Right lobe of liver (tissue), 6 donors: ENCODE measurements around the gene AHI1. TPM values are rescaled to one million over a fixed set of nuclear protein-coding genes. Genes with fewer than 3 reads are reported as not detected.

Experiments
- ATAC-seq, 4 donors: fragments of 200-7000 bp; cut with Tn5 transposase; one replicate each; pipeline ENCODE4 v1.9.1; 2020; ENCODE audit warnings: mild to moderate bottlenecking in 4 of 4, moderate library complexity in 4 of 4
- DNase-seq, 3 donors: peaks; one replicate each; pipeline ENCODE4 v3.0.0-alpha.2; 2020
- H3K27ac ChIP-seq, 3 donors: fragments of 200-600 bp; one replicate each; pipeline ENCODE4 v1.8.0; 2022
- H3K27me3 ChIP-seq, 2 donors: fragments of 200-600 bp; one replicate each; pipeline ENCODE4 v1.8.0; 2022
- H3K36me3 ChIP-seq, 4 donors: fragments of 200-600 bp; sonication (generic) in 1 of 4; one replicate each; pipeline versions ENCODE4 v1.5.1 to v1.8.0; 2017 to 2022; ENCODE audit warnings: control low read depth in 1 of 4
- H3K4me1 ChIP-seq, 4 donors: fragments of 200-600 bp; sonication (generic) in 1 of 4; one replicate each; pipeline versions ENCODE4 v1.5.1 to v1.8.0; 2017 to 2022; ENCODE audit warnings: control low read depth in 1 of 4
- H3K4me3 ChIP-seq, 3 donors: fragments of 200-600 bp; one replicate each; pipeline ENCODE4 v1.8.0; 2022
- H3K9me3 ChIP-seq, 4 donors: fragments of 200-600 bp; sonication (generic) in 1 of 4; one replicate each; pipeline versions ENCODE4 v1.5.1 to v1.8.0; 2017 to 2022; ENCODE audit warnings: control low read depth in 1 of 4
- POLR2A ChIP-seq: fragments of 450-650 bp; IDR thresholded peaks from one replicate; pipeline ENCODE4 v1.6.1; 2017; ENCODE audit warnings: antibody characterized with exemption, mild to moderate bottlenecking
- WGBS: methylation state at CpG from one replicate; pipeline ENCODE4 v1.1.6; 2018; ENCODE audit warnings: low coverage, low lambda C conversion rate; ENCODE audit not compliant: insufficient coverage; ENCODE audit errors: missing lambda C conversion rate; 5-methylcytosine and 5-hydroxymethylcytosine counted together
- intact Hi-C, 2 donors: fragments of 100-400 bp; cut with DNase I; formaldehyde crosslinking; loops; one replicate each; pipeline versions ENCODE4 v1.11.2 to v1.14.1; 2022
- total RNA-seq, 6 experiments: library from RNA; depleted of rRNA in 2 of 6; stranded (reverse); fragments of >200 nt in 2 of 6; fragmentation: NEBNext Ultra II Directional in 3 of 6; extraction: Animal tissue kit (Norgen Biotek cat#: 25700) in 3 of 6; gene quantifications; one replicate each; pipeline versions ENCODE4 v1.1.0 to v1.2.4, GENCODE V29; 2016 to 2023
- TF ChIP-seq, protein P1 (sequence below), 4 donors: fragments of 200-600 bp in 3 of 4; fragments of 450-650 bp in 1 of 4; IDR thresholded peaks; one replicate each; pipeline versions ENCODE4 v1.5.1 to v1.8.0; 2016 to 2022; ENCODE audit warnings: antibody characterized with exemption in 4 of 4, mild to moderate bottlenecking in 2 of 4
- donor health status: DM: no; HTN: yes; CAD: no.
- donor health status: DM: no; HTN: no; CAD: no.
- donor health status: DM: no; HTN: no; CAD: no.
- donor health status: DM: no; HTN: yes; CAD: no.
- donor health status: DM: no; HTN: yes; CAD: no.

Gene AHI1
- total RNA-seq, 6 experiments from 2014 or later = 4.7 to 9.2 (median 8.0) TPM

DNA sequence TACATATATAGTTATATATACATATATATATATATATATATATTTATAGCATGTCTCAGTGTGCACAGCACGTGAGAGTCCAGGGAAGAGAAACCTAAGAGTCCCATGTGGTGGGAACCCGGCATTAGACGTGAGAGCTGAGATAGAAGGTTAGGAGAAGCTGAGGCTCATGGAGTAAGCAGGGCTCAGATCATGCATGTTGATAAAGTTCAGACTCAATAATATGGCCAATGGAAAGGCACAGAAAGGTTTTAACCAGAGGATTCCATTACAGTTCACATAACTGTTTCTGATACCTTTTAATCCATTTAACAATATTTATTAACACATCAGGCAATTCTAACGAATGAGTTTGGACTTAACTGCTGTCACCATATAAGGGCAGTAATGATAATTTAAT lies 173.0 kb downstream of the AHI1 start:
- TF ChIP-seq POLR2A = no peak
- TF ChIP-seq, protein P1, sequence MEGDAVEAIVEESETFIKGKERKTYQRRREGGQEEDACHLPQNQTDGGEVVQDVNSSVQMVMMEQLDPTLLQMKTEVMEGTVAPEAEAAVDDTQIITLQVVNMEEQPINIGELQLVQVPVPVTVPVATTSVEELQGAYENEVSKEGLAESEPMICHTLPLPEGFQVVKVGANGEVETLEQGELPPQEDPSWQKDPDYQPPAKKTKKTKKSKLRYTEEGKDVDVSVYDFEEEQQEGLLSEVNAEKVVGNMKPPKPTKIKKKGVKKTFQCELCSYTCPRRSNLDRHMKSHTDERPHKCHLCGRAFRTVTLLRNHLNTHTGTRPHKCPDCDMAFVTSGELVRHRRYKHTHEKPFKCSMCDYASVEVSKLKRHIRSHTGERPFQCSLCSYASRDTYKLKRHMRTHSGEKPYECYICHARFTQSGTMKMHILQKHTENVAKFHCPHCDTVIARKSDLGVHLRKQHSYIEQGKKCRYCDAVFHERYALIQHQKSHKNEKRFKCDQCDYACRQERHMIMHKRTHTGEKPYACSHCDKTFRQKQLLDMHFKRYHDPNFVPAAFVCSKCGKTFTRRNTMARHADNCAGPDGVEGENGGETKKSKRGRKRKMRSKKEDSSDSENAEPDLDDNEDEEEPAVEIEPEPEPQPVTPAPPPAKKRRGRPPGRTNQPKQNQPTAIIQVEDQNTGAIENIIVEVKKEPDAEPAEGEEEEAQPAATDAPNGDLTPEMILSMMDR (IDR thresholded peaks at IDR 0.05) = no peak
- Histone ChIP-seq H3K27me3 (no peaks in the 10 kb centered on the region), H3K9me3 (no peaks in the 10 kb centered on the region), H3K27ac (no peak overlapping the region), H3K36me3 (no peaks in the 10 kb centered on the region), H3K4me3 (no peak overlapping the region), H3K4me1 (no peaks in the 10 kb centered on the region)
- ATAC-seq (no peak), DNase-seq (no peak)
- intact Hi-C loops = no loop called here
- WGBS = 84% methylated on average over 4 of the region's 4 CpGs

DNA sequence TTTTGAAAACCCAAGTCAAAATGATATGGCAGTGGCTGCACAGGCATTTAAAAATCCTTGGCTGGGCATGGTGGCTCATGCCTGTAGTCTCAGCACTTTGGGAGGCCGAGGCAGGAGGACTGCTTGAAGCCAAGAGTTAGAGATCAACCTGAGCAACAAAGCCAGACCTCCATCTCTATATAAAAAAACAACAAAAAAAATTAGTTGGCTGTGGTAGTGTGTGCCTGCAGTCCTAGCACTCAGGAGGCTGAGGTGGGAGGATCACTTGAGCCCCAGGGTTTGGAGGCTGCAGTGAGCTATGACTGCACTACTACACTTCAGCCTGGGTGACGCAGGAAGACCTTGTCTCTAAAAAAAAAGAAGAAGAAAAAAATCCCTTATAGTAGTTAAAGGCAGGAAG lies 173.6 kb downstream of the AHI1 start:
- Histone ChIP-seq H3K9me3 (no peaks in the 10 kb centered on the region), H3K27me3 (no peaks in the 10 kb centered on the region), H3K27ac (no peak overlapping the region), H3K4me1 (no peaks in the 10 kb centered on the region), H3K36me3 (no peaks in the 10 kb centered on the region), H3K4me3 (no peak overlapping the region)
- ATAC-seq = no peak
- 63% methylated on average over 2 of the region's 2 CpGs for WGBS
- intact Hi-C loops = no loop called here
- TF ChIP-seq POLR2A = no peak
- TF ChIP-seq, protein P1 (IDR thresholded peaks at IDR 0.05) = no peak
- DNase-seq = no peak

GRCh38 chr6:135323202-135323668 lies 174.3 kb downstream of the AHI1 start:
- H3K36me3 ChIP-seq = peaks cover 0 to under 1% (median 0%) of the 10 kb centered on the region in 4 donors
- 62% methylated on average over 6 of the region's 6 CpGs for WGBS
- no peak for ATAC-seq

GRCh38 chr6:135322427-135323201 lies 174.9 kb downstream of the AHI1 start:
- peaks cover 0 to 3% (median 0%) of the 10 kb centered on the region in 4 donors for H3K36me3 ChIP-seq
- 68% methylated on average over 3 of the region's 3 CpGs for WGBS
- no peak overlapping the region for H3K4me3 ChIP-seq
- no peaks in the 10 kb centered on the region for H3K4me1 ChIP-seq
- no peaks in the 10 kb centered on the region for H3K27me3 ChIP-seq
- intact Hi-C loops = no loop called here
- TF ChIP-seq, protein P1 (IDR thresholded peaks at IDR 0.05) = no peak
- DNase-seq = no peak
- H3K9me3 ChIP-seq = no peaks in the 10 kb centered on the region
- no peak overlapping the region for H3K27ac ChIP-seq
- no peak for ATAC-seq

More at GRCh38 chr6:135323202-135323668, 174.3 kb downstream of the AHI1 start:
- Histone ChIP-seq H3K27ac (no peak overlapping the region), H3K4me3 (no peak overlapping the region), H3K27me3 (no peaks in the 10 kb centered on the region), H3K9me3 (no peaks in the 10 kb centered on the region), H3K4me1 (no peaks in the 10 kb centered on the region)
- intact Hi-C loops = no loop called here
- no peak for DNase-seq
- no peak for TF ChIP-seq POLR2A
- TF ChIP-seq, protein P1 (IDR thresholded peaks at IDR 0.05) = no peak
